T-helper 2 cell treated with Interferon-gamma antibody and Interleukin-4, amounts not matched to agents 5 μg/mL and 100 μg/mL, for 36 hours (primary cell): ENCODE results near the gene MUSTN1.

ENCODE experiments used
- DNase-seq: peaks from one replicate; pipeline ENCODE4 v3.0.0; 2021; ENCODE audit warnings: low spot score
- H3K27ac Mint-ChIP-seq: one replicate; pipeline ENCODE4 v1.8.0; 2021; ENCODE audit warnings: mild to moderate bottlenecking, mixed read lengths
- H3K27me3 Mint-ChIP-seq: one replicate; pipeline ENCODE4 v1.8.0; 2021; ENCODE audit warnings: low read depth, mixed read lengths
- H3K36me3 Mint-ChIP-seq: one replicate; pipeline ENCODE4 v1.8.0; 2021; ENCODE audit warnings: low read depth, mixed read lengths
- H3K4me1 Mint-ChIP-seq: one replicate; pipeline ENCODE4 v1.8.0; 2021; ENCODE audit warnings: low read depth, mixed read lengths
- H3K4me3 Mint-ChIP-seq: one replicate; pipeline ENCODE4 v1.8.0; 2022; ENCODE audit warnings: mild to moderate bottlenecking, moderate library complexity, mixed read lengths
- H3K9me3 Mint-ChIP-seq: one replicate; pipeline ENCODE4 v1.8.0; 2021; ENCODE audit warnings: mixed read lengths

Gene MUSTN1

GRCh38 chr3:52786330-52787215, 48.2 kb downstream of the MUSTN1 start:
- Mint-ChIP-seq H3K4me1 (no peaks in the 10 kb centered on the region), H3K27ac (no peak overlapping the region), H3K4me3 (no peak overlapping the region), H3K27me3 (no peaks in the 10 kb centered on the region), H3K36me3 (no peaks in the 10 kb centered on the region), H3K9me3 (no peaks in the 10 kb centered on the region)
- DNase-seq, result no peak

GRCh38 chr3:52784931-52785590, 49.8 kb downstream of the MUSTN1 start:
- no peak overlapping the region for H3K27ac Mint-ChIP-seq
- H3K4me1 Mint-ChIP-seq, result no peaks in the 10 kb centered on the region
- no peaks in the 10 kb centered on the region for H3K9me3 Mint-ChIP-seq
- H3K36me3 Mint-ChIP-seq, result no peaks in the 10 kb centered on the region
- H3K4me3 Mint-ChIP-seq, result no peak overlapping the region
- no peak for DNase-seq
- H3K27me3 Mint-ChIP-seq, result no peaks in the 10 kb centered on the region

GRCh38 chr3:52784021-52784621, 50.7 kb downstream of the MUSTN1 start:
- Mint-ChIP-seq H3K4me3 (no peak overlapping the region), H3K9me3 (no peaks in the 10 kb centered on the region), H3K36me3 (no peaks in the 10 kb centered on the region)

GRCh38 chr3:52783211-52783555, 51.6 kb downstream of the MUSTN1 start:
- Mint-ChIP-seq H3K4me1 (no peaks in the 10 kb centered on the region), H3K27me3 (no peaks in the 10 kb centered on the region), H3K9me3 (no peaks in the 10 kb centered on the region), H3K36me3 (no peaks in the 10 kb centered on the region), H3K4me3 (no peak overlapping the region), H3K27ac (no peak overlapping the region)
- no peak for DNase-seq

More at GRCh38 chr3:52784021-52784621, 50.7 kb downstream of the MUSTN1 start:
- H3K27me3 Mint-ChIP-seq, result no peaks in the 10 kb centered on the region
- DNase-seq, result no peak
- no peak overlapping the region for H3K27ac Mint-ChIP-seq
- H3K4me1 Mint-ChIP-seq, result no peaks in the 10 kb centered on the region
